AG09309 (cell line): ENCODE measurements around the gene TOLLIP.
"Not testable (repeated sequence)": the region's sequence is repeated elsewhere in the genome, so short reads cannot be mapped to it uniquely, and the experiment has no call there.

Experiments
- DNase-seq: peaks from one replicate; pipeline ENCODE4 v3.0.0-alpha.2; 2010; ENCODE audit warnings: low read depth
- H3K4me3 ChIP-seq: 2 replicates; pipeline ENCODE4 v1.5.1; 2011; ENCODE audit warnings: mild to moderate bottlenecking, low read depth, low read length, moderate library complexity; ENCODE audit not compliant: control insufficient read depth
- TF ChIP-seq, protein P1 (sequence below): IDR thresholded peaks from 2 replicates; pipeline ENCODE4 v1.5.1; 2011; ENCODE audit warnings: mild to moderate bottlenecking, low read depth, low read length, inconsistent platforms; ENCODE audit not compliant: insufficient read depth, control insufficient read depth; ENCODE audit errors: missing control alignments

TOLLIP gene

DNA sequence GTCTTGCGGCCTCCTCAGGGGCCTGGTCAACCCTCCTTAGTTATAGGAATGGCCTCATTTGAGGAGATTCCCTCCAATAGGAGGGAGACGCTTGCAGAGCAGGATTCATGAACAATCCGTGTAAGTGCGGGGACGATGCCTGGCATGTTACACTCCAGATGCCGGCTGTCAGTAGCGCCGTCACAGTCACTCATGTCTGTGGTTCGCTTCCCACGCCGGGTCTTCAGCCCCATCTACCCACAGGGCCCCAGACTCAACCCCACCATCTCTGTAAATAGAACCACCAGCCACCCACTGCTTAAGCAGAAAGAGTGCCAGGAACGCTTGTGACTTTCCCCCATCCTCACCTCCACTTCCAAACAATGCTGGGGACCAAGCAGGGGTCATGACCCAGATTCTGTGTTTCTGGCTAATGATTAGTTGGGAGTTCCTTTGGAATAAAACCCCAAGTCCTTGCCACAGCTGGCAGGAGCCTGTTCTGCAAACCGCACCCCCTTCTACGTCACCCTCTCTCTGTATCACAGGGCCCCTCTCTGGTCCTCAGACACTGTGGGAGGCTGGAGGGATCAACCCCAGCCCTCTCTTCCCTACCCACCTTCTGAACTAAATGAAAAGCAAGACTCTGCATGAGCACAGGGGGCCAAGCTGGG is 38.8 kb upstream of the TOLLIP start:
- TF ChIP-seq, protein P1, sequence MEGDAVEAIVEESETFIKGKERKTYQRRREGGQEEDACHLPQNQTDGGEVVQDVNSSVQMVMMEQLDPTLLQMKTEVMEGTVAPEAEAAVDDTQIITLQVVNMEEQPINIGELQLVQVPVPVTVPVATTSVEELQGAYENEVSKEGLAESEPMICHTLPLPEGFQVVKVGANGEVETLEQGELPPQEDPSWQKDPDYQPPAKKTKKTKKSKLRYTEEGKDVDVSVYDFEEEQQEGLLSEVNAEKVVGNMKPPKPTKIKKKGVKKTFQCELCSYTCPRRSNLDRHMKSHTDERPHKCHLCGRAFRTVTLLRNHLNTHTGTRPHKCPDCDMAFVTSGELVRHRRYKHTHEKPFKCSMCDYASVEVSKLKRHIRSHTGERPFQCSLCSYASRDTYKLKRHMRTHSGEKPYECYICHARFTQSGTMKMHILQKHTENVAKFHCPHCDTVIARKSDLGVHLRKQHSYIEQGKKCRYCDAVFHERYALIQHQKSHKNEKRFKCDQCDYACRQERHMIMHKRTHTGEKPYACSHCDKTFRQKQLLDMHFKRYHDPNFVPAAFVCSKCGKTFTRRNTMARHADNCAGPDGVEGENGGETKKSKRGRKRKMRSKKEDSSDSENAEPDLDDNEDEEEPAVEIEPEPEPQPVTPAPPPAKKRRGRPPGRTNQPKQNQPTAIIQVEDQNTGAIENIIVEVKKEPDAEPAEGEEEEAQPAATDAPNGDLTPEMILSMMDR, result no peak
- no peak overlapping the region for H3K4me3 ChIP-seq
- no peak for DNase-seq

DNA sequence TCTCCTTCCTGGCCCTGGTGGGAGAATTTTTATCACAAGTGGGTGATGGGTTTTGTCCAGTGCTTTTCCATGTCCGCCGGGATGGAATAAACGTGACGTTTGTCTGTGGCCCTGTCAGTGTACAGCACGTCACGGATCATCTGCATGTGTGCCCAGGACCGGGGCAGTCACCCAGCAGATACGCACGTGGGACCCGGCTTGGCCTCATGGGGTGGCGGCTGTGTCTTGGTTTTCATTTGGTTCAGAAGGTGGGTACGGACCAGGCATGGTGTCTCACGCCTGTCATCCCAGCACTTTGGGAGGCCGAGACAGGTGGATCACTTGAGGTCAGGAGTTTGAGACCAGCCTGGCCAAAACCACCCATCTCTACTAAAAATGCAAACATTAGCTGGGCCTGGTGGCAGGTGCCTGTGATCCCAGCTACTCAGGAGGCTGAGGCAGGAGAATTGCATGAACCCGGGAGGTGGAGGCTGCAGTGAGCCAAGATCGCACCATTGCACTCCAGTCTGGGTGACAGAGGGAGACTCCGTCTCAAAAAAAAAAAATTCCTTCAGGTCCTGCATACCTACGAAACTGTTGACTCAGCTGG is 38.1 kb upstream of the TOLLIP start:
- H3K4me3 ChIP-seq, DNase-seq: not testable (repeated sequence)

DNA sequence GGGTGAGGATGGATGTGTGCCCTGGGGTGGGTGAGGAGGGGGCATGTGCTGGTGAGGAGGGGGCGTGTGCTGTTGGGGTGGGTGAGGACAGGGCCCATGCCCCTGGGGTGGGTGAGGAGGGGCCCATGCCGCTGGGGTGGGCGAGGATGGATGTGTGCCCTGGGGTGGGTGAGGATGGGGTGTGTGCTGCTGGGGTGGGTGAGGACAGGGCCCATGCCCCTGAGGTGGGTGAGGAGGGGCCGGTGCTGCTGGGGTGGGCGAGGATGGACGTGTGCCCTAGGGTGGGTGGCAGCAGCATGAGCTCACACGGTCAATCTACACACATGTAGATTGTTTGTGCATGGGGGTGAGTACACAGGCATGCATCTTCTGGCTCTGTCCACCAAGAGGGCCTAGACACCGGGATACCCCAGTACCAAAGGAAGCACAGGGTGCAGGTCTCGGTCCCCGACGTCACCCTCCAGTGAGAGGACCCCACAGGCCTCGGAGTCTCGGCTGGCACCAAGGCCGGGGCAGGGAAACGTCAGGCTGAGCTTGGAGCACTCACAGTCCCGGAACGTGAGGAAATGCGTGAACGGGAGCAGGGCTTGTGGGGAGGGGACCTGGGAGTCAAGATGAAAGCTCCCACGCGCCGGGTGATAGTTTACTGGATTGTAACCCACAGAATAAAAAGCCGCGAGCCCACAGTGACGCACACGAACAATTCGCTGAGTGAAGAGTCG is 37.4 kb upstream of the TOLLIP start:
- TF ChIP-seq, protein P1, result no peak
- H3K4me3 ChIP-seq, result no peak overlapping the region
- DNase-seq, result no peak

DNA sequence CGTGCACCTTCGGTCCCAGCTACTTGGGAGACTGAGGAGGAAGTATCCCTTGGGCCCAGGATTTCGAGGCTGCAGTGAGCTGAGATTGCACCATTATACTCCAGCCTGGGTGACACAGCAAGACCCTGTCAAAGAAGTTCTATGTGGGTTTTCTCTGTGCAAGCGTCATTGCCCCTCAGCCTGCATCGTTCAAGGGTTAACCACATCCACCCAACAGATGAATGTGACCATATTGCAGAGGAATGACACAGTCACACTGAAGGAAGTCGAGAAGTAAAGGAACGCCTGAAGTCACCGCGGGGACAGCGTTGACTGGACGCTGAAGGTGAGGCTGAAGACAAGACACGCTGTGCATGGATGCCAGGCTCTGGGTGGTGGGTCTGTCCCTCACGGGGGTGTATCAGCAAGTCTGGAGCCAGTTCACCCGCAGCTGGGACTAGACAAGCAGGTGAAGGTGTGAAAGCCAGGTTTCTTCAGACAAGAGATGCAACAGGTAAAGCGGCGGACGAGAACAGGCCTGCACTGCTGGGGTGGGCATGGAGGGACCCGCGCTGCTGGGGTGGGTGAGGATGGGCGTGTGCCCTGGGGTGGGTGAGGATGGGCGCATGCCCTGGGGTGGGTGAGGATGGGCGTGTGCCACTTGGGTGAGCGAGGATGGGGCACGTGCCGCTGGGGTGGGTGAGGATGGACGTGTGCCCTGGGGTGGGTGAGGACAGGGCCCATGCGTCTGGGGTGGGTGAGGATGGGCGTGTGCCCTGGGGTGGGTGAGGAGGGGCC is 36.5 kb upstream of the TOLLIP start:
- TF ChIP-seq, protein P1, result no peak
- H3K4me3 ChIP-seq, result no peak overlapping the region
- DNase-seq, result no peak

DNA sequence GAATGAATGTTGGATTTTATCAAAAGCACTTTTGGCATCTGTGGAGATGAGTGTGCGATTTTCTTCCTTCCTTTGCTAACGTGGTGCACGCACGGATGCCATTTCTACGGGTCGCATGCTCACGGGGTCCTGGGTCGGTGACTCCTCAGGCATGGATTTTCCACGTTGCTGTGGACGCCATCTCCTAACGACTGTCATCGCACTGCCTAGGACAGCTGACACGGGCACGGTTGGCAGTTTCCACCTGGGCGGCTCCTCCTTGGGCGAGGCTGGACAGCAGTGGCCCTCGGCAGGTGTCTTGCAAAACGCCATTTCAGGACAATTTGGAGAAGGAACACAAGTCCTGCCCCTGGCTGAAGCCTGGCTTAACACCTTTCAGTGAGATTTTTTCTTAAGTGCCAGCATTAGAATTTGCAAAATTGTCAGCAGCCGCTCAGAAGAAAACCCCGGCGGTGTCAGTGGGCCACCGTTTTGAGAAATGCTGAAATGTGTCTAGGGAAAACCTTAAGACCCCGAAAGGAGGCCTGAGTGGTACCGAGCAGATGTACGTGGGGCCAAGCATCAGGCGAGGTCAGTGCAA is 34.7 kb upstream of the TOLLIP start:
- TF ChIP-seq, protein P1, result no peak
- H3K4me3 ChIP-seq, result no peak overlapping the region
- no peak for DNase-seq

DNA sequence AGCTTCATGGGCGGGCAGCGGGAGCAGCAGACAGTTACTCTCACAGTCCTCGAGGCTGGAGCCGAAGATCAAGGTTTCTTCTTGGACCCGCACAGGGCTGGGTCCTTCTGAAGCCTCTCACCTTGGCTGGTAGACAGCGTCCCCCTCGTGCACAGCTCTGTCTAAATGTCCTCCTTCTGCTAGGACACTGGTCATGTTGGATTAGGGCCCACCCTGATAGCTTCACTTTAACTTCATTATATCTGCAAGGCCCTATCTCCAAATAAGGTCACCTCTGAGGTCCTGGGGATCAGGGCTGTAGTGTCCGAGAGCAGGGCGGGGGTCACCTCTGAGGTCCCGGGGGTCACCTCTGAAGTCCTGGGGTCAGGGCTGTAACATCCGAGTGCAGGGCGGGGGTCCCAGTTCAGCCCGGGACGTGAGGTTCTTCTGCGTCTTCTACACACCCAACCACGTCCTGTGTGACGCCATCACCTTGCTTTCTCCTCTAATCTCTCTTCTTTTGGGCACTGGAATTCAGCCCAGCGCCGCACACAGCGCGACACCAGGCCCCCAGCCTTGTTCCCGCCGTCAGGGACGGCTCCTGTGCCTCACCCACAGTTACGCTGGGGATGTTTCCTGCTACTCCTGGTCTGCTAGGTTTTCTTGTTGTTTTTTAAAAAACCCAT is 34.1 kb upstream of the TOLLIP start:
- no peak for DNase-seq
- TF ChIP-seq, protein P1, result no peak
- no peak overlapping the region for H3K4me3 ChIP-seq
